ENCODE measurements around the gene GABRA4.

GABRA4 gene

GRCh38 chr4:46924789-46925529, 68.4 kb downstream of the GABRA4 start:
- DNase-seq: no peak

- DNase-seq: no peak
These were observed 71.2 kb downstream of the GABRA4 start for GRCh38 chr4:46922205-46922604.

GRCh38 chr4:46909078-46909477, 84.3 kb downstream of the GABRA4 start, which contains the start of gene COX7B2:
Gene COX7B2 (minus strand): TSS chr4:46909245. CDS start chr4:46735192, 174,053 bp downstream.
- no peak for DNase-seq

- DNase-seq: no peak
These were observed 85.2 kb downstream of the GABRA4 start for GRCh38 chr4:46908148-46908547.

GRCh38 chr4:46900082-46900481, 93.3 kb downstream of the GABRA4 start:
- no peak for DNase-seq

- DNase-seq: no peak
These were observed 98.6 kb downstream of the GABRA4 start for GRCh38 chr4:46894826-46895225.

GRCh38 chr4:46890056-46890455, 103.3 kb downstream of the GABRA4 start:
- DNase-seq: no peak

GRCh38 chr4:46889410-46889809, 104.0 kb downstream of the GABRA4 start:
- no peak for DNase-seq

- no peak for DNase-seq
These were observed 106.7 kb downstream of the GABRA4 start for GRCh38 chr4:46886711-46887110.

- DNase-seq: no peak
These were observed 114.7 kb downstream of the GABRA4 start for GRCh38 chr4:46878641-46879040.

- DNase-seq: no peak
These were observed 118.6 kb downstream of the GABRA4 start for GRCh38 chr4:46874811-46875210.

- no peak for DNase-seq
These were observed 123.0 kb downstream of the GABRA4 start for GRCh38 chr4:46870411-46870810.
